GM06990 (cell line): ENCODE results near the gene SEPTIN1.
A peak's percentile ranks its signal among the peaks of the same experiment; 100 is the strongest.

Experiments used
- DNase-seq: peaks from one replicate; pipeline ENCODE4 v3.0.0-alpha.2; 2011; ENCODE audit not compliant: insufficient read length; ENCODE audit errors: extremely low read depth
- H3K27me3 ChIP-seq: replicated peaks from 2 replicates; pipeline ENCODE4 v1.6.0; 2011; ENCODE audit warnings: low read length; ENCODE audit not compliant: control insufficient read depth, insufficient read depth
- H3K36me3 ChIP-seq: 2 replicates; pipeline ENCODE4 v1.5.1; 2011; ENCODE audit warnings: low read length; ENCODE audit not compliant: control insufficient read depth, insufficient read depth
- H3K4me3 ChIP-seq: replicated peaks from 2 replicates; pipeline ENCODE4 v1.5.1; 2011; ENCODE audit warnings: low read depth, mild to moderate bottlenecking, control low read depth, low read length
- CTCF ChIP-seq: IDR thresholded peaks from 2 replicates; pipeline ENCODE4 v1.5.1; 2011; ENCODE audit warnings: low read length, control low read depth, mild to moderate bottlenecking, inconsistent platforms; ENCODE audit not compliant: insufficient read depth, poor library complexity, severe bottlenecking

SEPTIN1 gene

GRCh38 chr16:30377812-30378235 lies 4.5 kb downstream of the SEPTIN1 start:
- peak overlapping the region; percentile 67 for H3K4me3 ChIP-seq
- DNase-seq, result peak; percentile 84
- peaks cover 6% of the 10 kb centered on the region for H3K36me3 ChIP-seq
- TF ChIP-seq CTCF, result no peak
- no peaks in the 10 kb centered on the region for H3K27me3 ChIP-seq

GRCh38 chr16:30377050-30377811 lies 5.1 kb downstream of the SEPTIN1 start:
- TF ChIP-seq CTCF, result no peak
- peaks cover 6% of the 10 kb centered on the region for H3K36me3 ChIP-seq
- H3K27me3 ChIP-seq, result no peaks in the 10 kb centered on the region
- no peak for DNase-seq
- peak overlapping the region; percentile 67 for H3K4me3 ChIP-seq

GRCh38 chr16:30376461-30376902 lies 5.9 kb downstream of the SEPTIN1 start:
- no peak overlapping the region for H3K4me3 ChIP-seq
- no peak for DNase-seq

GRCh38 chr16:30375864-30376263 lies 6.5 kb downstream of the SEPTIN1 start:
- no peak for DNase-seq
- no peak overlapping the region for H3K4me3 ChIP-seq

More at GRCh38 chr16:30376461-30376902, 5.9 kb downstream of the SEPTIN1 start:
- Histone ChIP-seq H3K27me3 (no peaks in the 10 kb centered on the region), H3K36me3 (peaks cover 6% of the 10 kb centered on the region; the same call in 1 of the 2 replicates)
- TF ChIP-seq CTCF, result no peak

GRCh38 chr16:30374538-30374937 lies 7.8 kb downstream of the SEPTIN1 start, which contains the start of gene MYL11:
MYL11 (plus strand) TSS chr16:30374802; CDS start chr16:30374858, 56 bp downstream.
- Histone ChIP-seq H3K36me3 (no peaks in the 10 kb centered on the region; the same call in 1 of the 2 replicates), H3K4me3 (no peak within 1 kb of the TSS), H3K27me3 (no peaks in the 10 kb centered on the region)
- no peak for DNase-seq
- no peak for TF ChIP-seq CTCF

More at GRCh38 chr16:30375864-30376263, 6.5 kb downstream of the SEPTIN1 start:
- H3K36me3 ChIP-seq, result peaks cover 4% of the 10 kb centered on the region; the same call in 1 of the 2 replicates
- no peak for TF ChIP-seq CTCF
- no peaks in the 10 kb centered on the region for H3K27me3 ChIP-seq

- no peak overlapping the region for H3K4me3 ChIP-seq
- no peak for TF ChIP-seq CTCF
- H3K36me3 ChIP-seq, result no peaks in the 10 kb centered on the region; the same call in 1 of the 2 replicates
Observed at GRCh38 chr16:30372725-30373124, 9.6 kb downstream of the SEPTIN1 start.

More at GRCh38 chr16:30372725-30373124, 9.6 kb downstream of the SEPTIN1 start:
- DNase-seq, result no peak
- H3K27me3 ChIP-seq, result no peaks in the 10 kb centered on the region
